Measurements from ENCODE around the gene CDK1. TPM values are rescaled to one million over a fixed set of nuclear protein-coding genes. Genes with fewer than 3 reads are reported as not detected.

Gene CDK1
- polyA plus RNA-seq, 12 donors = 18.8 to 58.9 (median 43.1) TPM; not detected in 1

Other genes starting within 250 kb of the CDK1 start
- 10 to 100 TPM in 11 of 12 donors, not detected in 1; 20.8 to 42.6 (median 25.2) TPM for gene RHOBTB1, start 165.7 kb downstream of the CDK1 start, polyA plus RNA-seq (ENCODE audit: insufficient read length in 12 of 12)